GM19397 (cell line): ENCODE measurements around the gene ATP9B.
"Not testable (repeated sequence)": the region's sequence is repeated elsewhere in the genome, so short reads cannot be mapped to it uniquely, and the experiment has no call there.

Experiments
- ATAC-seq: cut with Tn5 transposase; IDR thresholded peaks from one replicate; pipeline ENCODE4 v1.9.1; 2021; ENCODE audit warnings: mild to moderate bottlenecking, moderate library complexity; ENCODE audit not compliant: unreplicated experiment

ATP9B gene

DNA sequence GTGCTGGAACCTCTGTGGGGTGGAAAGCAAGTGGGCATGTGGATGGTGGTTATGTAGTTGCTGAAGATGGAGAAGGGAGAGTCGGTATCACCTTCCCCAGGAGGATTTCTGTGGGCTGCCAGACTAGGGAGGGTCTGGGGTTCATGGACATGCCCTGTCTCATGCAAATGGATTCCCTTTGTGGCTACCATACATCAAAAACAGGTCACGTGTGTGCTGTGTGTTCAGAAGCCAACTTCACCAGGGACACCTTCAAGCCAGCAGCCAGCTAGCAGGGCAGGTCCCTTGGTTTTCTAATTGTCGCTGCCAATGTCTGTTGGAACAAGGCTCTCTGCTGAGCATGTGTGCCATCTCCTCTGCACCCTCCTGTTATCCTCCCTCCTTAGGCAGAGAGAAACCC lies 155.2 kb downstream of the ATP9B start:
- no peak for ATAC-seq

DNA sequence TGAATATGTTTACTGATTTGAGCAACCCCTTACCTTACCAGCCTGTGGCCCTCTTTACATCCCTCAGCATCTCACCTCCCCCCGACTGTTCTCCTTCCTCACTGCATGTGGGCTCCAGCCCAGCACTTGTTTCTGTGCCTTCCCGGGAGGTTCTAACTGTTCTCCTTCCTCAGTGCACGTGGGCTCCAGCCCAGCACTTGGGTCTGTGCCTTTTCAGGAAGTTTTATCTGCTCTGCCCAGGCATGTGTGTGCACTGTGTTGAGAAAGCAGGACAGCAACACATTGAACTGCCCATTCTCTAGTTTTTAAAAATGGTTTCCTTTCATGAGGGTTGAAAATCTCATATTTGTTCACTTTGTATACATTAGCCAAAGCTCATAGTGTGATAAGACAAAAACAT lies 158.4 kb downstream of the ATP9B start:
- no peak for ATAC-seq

DNA sequence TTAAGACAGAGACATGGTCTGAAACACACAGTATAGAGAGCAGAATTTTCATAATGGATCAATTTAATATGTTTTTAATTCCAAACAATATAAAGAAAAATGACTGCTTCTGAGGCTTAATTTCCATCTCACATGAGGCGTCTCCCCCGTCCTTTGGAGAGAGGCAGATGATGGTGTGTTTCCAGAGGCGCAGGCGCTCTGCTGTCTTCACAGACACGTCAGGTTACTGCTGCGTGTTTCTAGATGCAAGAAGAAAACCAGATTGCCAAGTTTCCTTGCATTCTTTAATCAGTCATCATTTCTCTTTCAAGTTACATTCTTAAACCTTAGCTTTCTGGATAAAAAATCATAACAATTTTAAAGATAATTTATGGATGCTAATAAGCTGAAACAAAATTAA lies 160.2 kb downstream of the ATP9B start:
- no peak for ATAC-seq

DNA sequence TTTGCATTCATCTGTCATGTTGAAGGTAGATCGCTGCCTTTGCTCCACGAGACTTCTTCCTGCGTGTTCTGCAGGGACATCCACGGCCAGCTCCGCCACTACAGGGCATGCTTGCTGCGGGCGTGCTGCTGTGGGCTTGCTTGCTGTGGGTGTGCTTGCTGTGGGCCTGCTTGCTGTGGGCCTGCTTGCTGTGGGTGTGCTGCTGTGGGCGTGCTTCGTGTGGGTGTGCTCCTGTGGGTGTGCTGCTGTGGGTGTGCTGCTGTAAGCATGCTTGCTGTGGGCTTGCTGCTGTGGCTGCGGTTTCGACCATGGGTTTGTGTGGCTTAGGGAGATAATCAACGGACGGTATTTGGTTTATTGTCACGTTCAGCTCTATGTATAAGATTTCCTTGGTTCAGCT lies 165.2 kb downstream of the ATP9B start:
- no peak for ATAC-seq

DNA sequence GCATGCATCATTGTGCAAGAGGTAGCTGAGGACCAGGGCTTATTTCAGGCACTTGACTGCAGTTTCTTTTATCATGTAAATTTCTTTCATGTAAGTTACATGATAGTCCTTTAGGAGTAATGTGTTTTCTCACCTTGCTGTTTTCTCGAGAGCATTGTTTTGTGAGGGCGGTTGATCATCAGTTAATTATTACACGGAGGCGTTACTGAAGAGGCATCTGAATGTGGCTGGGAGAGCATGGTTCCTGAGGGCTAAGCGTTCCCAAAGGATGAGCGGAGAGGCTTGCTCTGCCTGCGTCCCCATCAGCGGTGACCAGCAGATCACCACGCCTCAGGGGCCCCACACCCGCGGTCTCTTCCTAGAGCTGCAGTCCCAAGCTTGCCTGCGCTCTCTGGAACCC lies 170.4 kb downstream of the ATP9B start:
- no peak for ATAC-seq

DNA sequence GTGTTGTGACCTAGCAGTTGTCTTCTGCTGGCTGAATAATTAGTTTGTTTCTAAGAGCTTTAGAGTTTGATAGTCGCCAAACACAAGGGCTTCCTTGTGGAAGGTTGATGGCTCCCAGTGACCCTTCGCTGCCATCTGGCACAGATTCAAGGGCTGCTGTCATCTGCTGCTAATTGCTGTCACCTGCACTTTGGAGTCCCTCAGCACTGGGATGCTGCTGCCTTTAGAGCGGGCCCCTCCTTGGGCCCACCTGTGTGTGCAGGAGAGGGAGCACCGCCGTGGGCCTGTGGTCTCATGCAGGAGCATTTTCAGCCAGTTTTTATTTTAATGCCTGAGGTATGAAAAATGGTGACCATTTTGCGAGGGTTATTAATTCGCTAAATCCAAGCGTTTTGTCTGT lies 172.6 kb downstream of the ATP9B start:
- ATAC-seq: no peak

DNA sequence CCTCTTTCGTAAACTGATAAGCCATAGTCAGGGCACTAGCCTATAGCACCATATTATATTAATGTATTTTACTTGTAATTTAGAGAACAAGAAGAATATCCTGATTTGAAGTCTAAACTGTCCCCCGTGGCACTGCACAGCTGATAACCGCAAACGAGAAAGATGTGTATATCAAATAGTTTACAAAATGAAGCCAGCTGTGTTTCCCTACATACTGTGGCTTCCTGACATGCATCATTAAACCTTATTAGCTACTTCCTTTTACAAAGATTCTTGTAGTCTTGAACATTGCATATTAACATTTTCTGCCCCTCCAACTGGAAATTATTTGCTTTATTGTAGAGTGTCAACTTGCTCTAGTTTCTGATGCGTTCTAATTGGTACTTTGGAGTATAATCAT lies 173.1 kb downstream of the ATP9B start:
- no peak for ATAC-seq

DNA sequence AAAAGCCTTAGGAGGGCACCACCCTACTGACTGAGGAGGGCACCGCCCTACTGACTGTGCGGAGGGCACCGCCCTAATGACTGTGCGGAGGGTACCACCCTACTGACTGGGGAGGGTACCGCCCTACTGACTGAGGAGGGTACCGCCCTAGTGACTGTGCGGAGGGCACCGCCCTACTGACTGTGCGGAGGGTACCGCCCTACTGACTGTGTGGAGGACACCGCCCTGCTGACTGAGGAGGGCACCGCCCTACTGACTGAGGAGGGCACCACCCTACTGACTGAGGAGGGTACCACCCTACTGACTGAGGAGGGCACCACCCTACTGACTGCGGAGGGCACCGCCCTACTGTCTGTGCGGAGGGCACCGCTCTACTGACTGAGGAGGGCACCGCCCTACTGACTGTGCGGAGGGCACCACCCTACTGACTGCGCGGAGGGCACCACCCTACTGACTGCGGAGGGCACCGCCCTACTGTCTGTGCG lies 176.4 kb downstream of the ATP9B start:
- ATAC-seq: no peak

DNA sequence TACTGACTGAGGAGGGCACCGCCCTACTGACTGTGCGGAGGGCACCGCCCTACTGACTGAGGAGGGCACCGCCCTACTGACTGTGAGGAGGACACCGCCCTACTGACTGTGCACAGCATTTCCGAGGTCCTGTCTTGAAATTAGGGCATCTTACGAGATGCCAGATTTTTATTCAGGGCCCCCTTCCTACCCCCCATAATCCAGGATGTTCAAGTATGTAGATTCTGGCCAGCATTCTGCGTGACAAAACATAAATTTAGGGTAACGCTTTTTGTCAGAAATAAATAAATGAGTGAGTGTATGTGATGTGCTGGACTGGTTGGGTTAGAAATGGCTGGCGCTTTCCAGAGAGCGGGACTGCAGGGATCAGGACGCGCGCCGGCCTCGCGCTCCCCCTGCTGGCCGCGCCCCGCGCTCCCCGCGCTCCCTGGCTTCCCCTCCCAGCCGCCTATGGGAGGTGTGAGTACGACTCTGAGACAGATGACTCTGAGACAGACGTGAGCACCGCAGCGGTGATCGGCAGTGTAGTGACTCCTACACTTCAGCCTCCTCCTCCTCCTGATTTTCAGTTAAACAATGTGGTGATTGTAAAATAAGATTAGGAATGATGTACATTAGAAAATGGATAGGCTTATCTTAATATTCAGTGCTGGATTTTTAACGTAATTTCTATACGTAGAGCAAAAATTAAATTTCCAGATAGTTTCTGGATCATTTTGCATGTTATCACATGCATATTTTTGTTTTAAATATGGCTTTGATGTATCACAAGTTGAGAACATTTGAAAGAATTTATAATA lies 177.3 kb downstream of the ATP9B start:
- peak; percentile 95 for ATAC-seq

DNA sequence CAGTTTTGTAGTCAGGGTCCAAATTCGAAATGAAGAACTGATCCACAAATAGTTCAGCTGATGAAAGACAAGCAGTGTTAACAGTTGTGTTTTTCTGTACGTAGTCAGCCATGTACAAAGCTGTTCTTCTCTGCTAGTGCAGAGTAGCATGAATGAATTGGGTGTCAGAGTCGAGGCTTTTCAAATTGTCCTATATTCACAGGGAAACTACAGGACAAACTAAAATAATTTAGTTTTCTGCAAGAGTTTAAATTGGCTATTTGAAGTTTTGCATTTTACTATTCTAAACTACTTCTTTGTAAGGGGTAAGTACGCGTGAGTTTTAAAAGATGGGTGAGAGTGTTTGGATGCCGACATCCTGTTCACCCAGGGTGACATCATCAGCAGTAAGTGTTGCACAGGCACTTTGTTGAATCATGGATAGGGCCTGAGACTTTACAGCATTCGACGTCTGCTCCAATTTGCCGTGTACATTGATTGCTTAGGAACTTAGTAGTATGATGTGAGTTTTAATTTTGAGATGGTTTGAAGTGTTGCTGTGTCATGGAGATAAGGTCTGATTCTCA lies 179.4 kb downstream of the ATP9B start:
- no peak for ATAC-seq

DNA sequence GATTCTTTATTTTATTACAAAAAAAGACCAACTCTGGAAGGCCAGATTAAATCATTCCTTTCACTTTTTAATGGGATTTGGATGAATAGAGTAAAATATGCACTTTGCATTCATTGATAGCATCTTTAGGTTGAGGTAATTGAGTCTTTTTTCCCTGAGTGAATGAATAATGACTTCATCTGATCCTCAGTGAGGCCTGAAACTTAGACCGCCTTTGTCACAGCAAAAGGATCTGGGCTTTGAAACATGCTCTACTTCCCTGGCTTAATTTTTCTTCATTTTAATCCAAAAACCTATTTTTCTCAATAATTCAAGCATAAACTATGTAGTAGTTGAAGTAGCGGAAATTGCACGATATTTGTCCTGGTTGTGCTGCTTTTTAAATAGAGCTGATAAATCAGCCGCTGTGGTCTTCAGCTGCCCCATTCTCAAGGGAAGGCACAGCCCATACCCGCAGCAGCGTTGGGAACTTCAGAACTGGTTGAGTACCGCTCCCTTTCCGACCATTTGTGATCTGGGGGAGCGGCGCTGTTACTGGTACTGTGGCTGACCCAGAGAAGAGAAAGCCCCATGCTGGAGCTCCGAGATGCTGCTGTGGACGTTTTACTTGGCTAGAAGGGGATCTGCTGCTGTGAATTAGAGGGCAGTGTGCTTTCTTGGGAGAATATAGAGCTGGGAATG lies 181.2 kb downstream of the ATP9B start:
- ATAC-seq: no peak

DNA sequence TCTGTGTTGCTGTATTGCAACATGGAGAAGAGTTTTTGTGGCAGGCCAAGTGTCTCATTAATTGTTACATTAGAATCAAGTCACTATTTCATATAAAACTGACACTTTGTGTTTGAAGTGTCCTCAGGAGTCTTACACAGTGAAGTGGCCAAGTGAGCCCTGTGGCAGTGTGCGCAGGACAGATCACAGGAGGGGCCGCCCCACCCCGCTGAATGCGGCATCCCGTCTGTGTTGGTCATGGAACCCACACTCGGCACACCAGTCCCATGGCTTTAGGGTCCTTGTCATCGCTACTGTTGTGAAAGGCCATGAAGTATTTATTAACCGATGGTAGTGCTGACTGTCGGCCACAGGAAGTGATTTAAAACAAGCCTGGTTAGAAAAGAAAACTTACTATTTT lies 181.8 kb downstream of the ATP9B start:
- ATAC-seq: no peak

DNA sequence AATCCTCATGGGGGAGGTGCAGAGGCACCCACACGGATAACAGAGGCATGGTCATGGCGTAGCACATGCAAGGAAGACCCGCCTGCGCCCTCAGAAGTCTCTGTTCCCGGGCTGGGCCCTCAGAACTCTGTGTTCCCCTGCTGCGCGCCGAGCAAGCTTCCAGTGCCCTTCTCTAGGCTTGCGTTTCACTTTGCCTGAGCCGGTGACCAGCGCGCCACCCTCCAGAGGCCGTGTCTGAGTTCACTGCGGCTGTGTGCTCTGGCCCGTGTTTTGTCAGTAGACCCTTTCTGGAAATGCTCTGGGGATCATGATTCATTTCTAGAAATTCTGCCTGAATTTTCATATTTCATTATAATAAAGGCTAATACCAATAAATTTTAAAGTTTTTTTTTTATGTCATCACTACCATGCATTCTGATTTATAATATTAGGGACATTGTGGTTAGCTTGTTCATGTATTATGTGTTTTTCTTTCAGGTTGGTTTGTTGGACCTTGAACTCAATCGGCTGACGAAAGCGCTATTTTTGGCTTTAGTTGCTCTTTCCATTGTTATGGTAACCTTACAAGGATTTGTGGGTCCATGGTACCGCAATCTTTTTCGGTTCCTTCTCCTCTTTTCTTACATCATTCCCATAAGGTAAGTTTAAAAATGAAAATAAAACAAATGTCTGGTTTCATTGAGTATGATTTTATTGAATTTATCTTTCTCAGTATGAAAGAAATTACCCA lies 183.9 kb downstream of the ATP9B start:
- no peak for ATAC-seq

DNA sequence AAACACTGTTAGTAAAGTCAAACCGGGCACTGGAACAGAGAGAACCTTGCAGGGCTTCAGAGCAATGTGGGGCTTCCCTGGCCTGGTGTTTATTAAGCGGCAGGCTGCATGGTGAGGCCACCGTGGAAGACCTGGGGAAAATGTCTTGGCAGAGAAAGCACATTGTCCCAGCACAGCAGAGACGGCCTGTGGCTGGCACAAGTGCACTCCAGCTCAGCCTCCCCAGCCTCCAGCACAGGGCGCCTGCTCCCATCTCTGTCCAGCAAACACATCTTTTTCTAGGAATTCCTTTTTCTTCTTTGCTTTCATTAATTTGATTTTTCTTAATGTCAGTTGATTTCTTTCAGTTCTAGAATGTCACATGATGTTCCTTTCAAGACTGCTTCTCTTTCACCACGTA lies 188.3 kb downstream of the ATP9B start:
- ATAC-seq: no peak

DNA sequence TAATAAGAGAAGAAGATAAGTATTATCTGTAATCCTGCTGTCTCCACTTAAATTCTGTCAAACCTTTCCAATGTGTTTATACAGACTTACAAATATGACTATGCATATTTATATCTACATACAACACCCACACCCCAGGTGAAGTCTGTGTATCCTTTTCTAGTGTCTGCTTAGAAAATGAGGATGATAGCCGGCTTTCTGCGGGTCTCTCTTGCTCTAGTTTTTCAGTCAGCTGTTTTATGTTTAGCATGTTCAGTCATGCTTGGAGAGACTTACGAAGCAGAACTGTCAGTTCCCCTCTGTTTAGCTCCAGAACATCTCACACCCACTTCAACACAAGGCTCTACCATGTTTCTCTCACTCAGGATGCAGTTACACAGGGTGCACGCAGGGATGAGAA lies 189.3 kb downstream of the ATP9B start:
- ATAC-seq: peak; percentile 70

DNA sequence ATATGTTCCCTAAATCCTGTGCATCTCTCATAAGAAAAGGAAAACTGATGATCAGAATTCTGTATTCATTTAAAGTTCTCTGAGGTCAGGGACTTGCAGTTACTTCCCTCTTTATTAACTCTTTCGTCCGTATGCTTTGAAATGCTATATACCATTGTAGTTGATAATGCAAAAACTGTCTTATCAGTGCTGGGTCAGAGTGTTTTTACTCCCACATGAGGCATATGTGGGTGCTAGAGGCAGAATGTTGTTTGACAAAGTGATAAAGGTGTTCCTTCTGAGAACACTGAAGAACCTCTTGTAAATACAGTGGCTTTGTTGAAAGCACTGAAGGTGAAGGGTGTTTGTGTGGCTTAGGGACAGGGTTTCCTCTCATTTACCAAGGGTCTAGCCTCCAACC lies 190.0 kb downstream of the ATP9B start:
- no peak for ATAC-seq

DNA sequence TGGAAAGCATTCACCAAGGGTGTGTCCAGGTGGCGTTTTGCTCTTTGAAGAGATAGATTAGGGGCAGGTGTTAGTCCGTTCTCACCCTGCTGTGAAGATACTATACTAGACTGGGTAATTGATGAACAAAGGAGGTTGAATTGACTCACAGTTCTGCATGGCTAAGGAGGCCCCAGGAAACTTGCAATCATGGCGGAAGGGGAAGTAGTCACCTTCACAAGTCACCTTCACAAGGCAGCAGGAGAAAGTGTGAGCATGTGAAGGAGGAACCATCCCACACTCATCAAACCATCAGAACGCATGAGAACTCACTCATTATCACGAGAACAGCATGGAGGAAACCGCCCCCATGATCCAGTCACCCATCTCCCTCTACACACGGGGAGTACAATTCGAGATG lies 190.8 kb downstream of the ATP9B start:
- no peak for ATAC-seq

DNA sequence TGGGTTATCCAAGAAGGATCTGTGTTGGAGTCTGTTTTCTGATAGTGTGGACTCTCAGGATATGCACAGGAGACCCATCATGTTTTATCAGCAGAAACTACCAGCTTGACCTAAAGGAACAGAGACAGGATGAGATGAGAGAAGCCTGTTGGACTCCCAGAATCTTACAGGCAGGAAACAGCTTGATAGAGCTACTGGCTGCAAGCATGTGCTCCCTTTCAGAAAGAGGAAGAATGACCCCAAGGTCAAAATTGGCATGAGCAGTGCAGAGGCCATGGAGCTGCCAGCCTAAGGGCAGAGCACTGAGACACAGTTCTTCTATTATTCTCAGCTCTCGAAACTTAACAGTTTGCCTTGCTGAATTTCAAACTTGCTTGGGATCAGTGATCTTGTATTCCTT lies 191.3 kb downstream of the ATP9B start:
- ATAC-seq: no peak

DNA sequence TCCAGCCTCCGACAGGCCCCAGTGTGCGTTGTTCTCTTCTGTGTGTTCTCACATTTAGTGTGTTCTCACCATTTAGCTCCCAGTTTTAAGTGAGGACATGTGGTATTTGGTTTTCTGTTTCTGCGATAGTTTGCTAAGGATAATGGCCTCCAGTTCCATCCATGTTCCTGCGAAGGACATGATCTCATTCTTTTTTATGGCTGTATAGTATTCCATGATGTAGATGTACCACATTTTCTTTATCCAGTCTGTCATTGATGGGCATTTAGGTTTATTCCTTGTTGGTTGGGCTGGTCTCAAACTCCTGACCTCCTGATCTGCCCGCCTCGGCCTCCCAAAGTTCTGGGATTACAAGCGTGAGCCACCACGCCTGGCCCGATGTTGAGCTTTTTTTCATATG lies 195.9 kb downstream of the ATP9B start:
- not testable (repeated sequence) for ATAC-seq

DNA sequence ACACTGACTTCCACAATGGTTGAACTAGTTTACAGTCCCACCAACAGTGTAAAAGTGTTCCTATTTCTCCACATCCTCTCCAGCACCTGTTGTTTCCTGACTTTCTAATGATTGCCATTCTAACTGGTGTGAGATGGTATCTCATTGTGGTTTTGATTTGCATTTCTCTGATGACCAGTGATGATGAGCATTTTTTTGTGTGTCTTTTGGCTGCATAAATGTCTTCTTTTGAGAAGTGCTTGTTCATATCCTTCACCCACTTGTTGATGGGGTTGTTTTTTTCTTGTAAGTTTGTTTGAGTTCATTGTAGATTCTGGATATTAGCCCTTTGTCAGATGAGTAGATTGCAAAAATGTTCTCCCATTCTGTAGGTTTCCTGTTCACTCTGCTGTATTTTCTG lies 202.6 kb downstream of the ATP9B start:
- not testable (repeated sequence) for ATAC-seq

DNA sequence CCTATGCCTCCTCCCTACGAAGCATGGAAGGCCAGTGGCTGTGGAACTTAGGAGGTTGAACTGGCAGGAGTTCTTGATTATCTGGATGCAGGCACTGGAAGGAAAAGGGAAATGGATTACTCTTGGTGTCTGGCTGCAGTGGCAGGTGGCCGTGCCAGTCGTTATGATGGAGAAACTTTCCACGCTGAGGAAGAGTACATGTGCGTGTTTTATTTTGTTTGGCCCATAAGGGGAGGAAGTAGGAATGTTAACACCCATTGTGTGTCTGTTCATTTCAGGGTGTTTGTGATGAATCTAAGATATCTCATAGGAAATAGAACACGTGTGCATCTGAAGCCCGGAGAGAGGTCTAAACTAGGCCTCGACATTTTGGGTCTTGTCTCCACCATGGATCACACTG lies 203.7 kb downstream of the ATP9B start:
- no peak for ATAC-seq
